HepG2 (cell line): ENCODE data around the gene IRF2. TPM values are rescaled to one million over a fixed set of nuclear protein-coding genes. Genes with fewer than 3 reads are reported as not detected.

Experiments
- ATAC-seq: fragments of 200-7000 bp; cut with Tn5 transposase; 3 replicates; pipeline ENCODE4 v1.9.1; 2020; ENCODE audit warnings: mild to moderate bottlenecking, moderate library complexity
- BruUV-seq: library from RNA; stranded (reverse); fragments of 400-500 nt; replicated peaks from 2 replicates; lab custom pipeline; 2021; lab: Mats Ljungman, UMichigan
- CTCF ChIA-PET: fragments of 300-600 bp; formaldehyde crosslinking; extraction: SDS; loops from one replicate; lab custom pipeline; 2021; ENCODE audit warnings: low total read pairs, inconsistent platforms, low intra/inter-chr PET ratio; lab: Yijun Ruan, JAX
- POLR2A ChIA-PET: fragments of 350-600 bp; sonication (Branson Sonifier 250); formaldehyde crosslinking; loops from one replicate; lab custom pipeline; 2020; ENCODE audit warnings: antibody characterized with exemption, inconsistent platforms; lab: Yijun Ruan, JAX
- DNase-seq: peaks from one replicate; pipeline ENCODE4 v3.0.0-alpha.2; 2015; ENCODE audit warnings: low spot score
- FAIRE-seq: peaks from 3 replicates; lab custom pipeline; 2011; peaks lifted over from hg19 to GRCh38; lab: Jason Lieb, UNC
- H2AFZ ChIP-seq: one replicate; pipeline ENCODE4 v1.6.1; 2011; ENCODE audit warnings: low read length, inconsistent platforms
- H3K27ac ChIP-seq: fragments of 300-600 bp; 3 replicates; pipeline ENCODE4 v1.8.0; 2011; ENCODE audit warnings: mixed run types, mild to moderate bottlenecking, mixed read lengths, low read length, inconsistent platforms; ENCODE audit not compliant: insufficient read depth; ENCODE audit errors: extremely low read length
- H3K27me3 ChIP-seq, 2 experiments: fragments of 200-600 bp in 1 of 2; 2 replicates in 1 of 2; 3 replicates in 1 of 2; pipeline versions ENCODE4 v1.6.0 to v1.8.0; 2011; ENCODE audit warnings: low read length in 2 of 2, mild to moderate bottlenecking in 2 of 2, moderate library complexity in 2 of 2, inconsistent platforms in 1 of 2; ENCODE audit not compliant: insufficient read depth in 2 of 2, control insufficient read depth in 1 of 2
- H3K36me3 ChIP-seq, 2 experiments: fragments of 200-600 bp in 1 of 2; replicated peaks in 1 of 2; 2 replicates in 1 of 2; 3 replicates in 1 of 2; pipeline versions ENCODE4 v1.5.1 to v1.8.0; 2011; ENCODE audit warnings: low read length in 2 of 2, inconsistent platforms in 1 of 2; ENCODE audit not compliant: insufficient read depth in 2 of 2, control insufficient read depth in 1 of 2
- H3K4me1 ChIP-seq: 2 replicates; pipeline ENCODE4 v1.5.1; 2012; ENCODE audit warnings: low read length, inconsistent platforms; ENCODE audit not compliant: insufficient read depth
- H3K4me2 ChIP-seq: 2 replicates; pipeline ENCODE4 v1.6.0; 2011; ENCODE audit warnings: low read depth, low read length, inconsistent platforms
- H3K4me3 ChIP-seq, 3 experiments: fragments of 200-600 bp in 1 of 3; sonication (generic), shearing (Covaris generic) in 1 of 3; replicated peaks in 1 of 3; 2 replicates each; pipeline ENCODE4 v1.5.1; 2011 to 2016; ENCODE audit warnings: low read length in 3 of 3, inconsistent platforms in 2 of 3, low read depth in 2 of 3, mild to moderate bottlenecking in 2 of 3, control low read depth in 1 of 3, mixed read lengths in 1 of 3; ENCODE audit not compliant: insufficient read depth in 1 of 3
- H3K79me2 ChIP-seq: one replicate; pipeline ENCODE4 v1.6.1; 2011; ENCODE audit warnings: low read length, inconsistent platforms; ENCODE audit not compliant: insufficient read depth
- H3K9ac ChIP-seq: 2 replicates; pipeline ENCODE4 v1.6.0; 2011; ENCODE audit warnings: mild to moderate bottlenecking, low read depth, low read length, inconsistent platforms; ENCODE audit not compliant: insufficient read depth
- H3K9me3 ChIP-seq: 2 replicates; pipeline ENCODE4 v1.5.1; 2012; ENCODE audit warnings: mild to moderate bottlenecking, low read length
- H4K20me1 ChIP-seq: 2 replicates; pipeline ENCODE4 v1.6.0; 2011; ENCODE audit warnings: inconsistent platforms, mild to moderate bottlenecking, low read length, moderate library complexity; ENCODE audit not compliant: insufficient read depth
- ATF7 ChIP-seq, 2 experiments: fragments of 450-650 bp in 1 of 2; sonication (generic) in 1 of 2; formaldehyde crosslinking in 1 of 2; IDR thresholded peaks; 2 replicates each; pipeline versions ENCODE4 v1.4.0 to v1.6.1; 2016 to 2020; ENCODE audit warnings: antibody characterized with exemption in 1 of 2, mild to moderate bottlenecking in 1 of 2, missing genetic modification reagents in 1 of 2
- BHLHE40 ChIP-seq: IDR thresholded peaks from 2 replicates; pipeline ENCODE4 v1.6.1; 2011; ENCODE audit warnings: low read length, improper control_type of control experiment
- HINFP ChIP-seq: sonication (generic); formaldehyde crosslinking; IDR thresholded peaks from 2 replicates; pipeline ENCODE4 v1.4.0; 2020; ENCODE audit warnings: low read depth, mild to moderate bottlenecking, missing genetic modification reagents
- MIER2 ChIP-seq: IDR thresholded peaks from 2 replicates; pipeline ENCODE4 v1.6.1; 2016; ENCODE audit warnings: missing biosample characterization, missing genetic modification reagents
- NBN ChIP-seq: fragments of 450-650 bp; conservative IDR thresholded peaks from 2 replicates; pipeline ENCODE4 v1.6.1; 2017
- NCOA5 ChIP-seq: sonication (generic); formaldehyde crosslinking; IDR thresholded peaks from 2 replicates; pipeline ENCODE4 v1.4.0; 2020; ENCODE audit warnings: missing genetic modification reagents
- SOX5 ChIP-seq: IDR thresholded peaks from 2 replicates; pipeline ENCODE4 v1.6.1; 2016; ENCODE audit warnings: borderline replicate concordance
- TARDBP ChIP-seq: sonication (generic); formaldehyde crosslinking; IDR thresholded peaks from 2 replicates; pipeline ENCODE4 v1.8.0; 2022; ENCODE audit warnings: mild to moderate bottlenecking, missing genetic modification reagents
- TEF ChIP-seq: sonication (generic); formaldehyde crosslinking; IDR thresholded peaks from 2 replicates; pipeline ENCODE4 v1.5.0; 2020; ENCODE audit warnings: missing genetic modification reagents
- ZFP36 ChIP-seq: fragments of 150-350 bp; IDR thresholded peaks from 2 replicates; pipeline ENCODE4 v1.6.1; 2018; ENCODE audit warnings: borderline replicate concordance, low read length, low read depth; ENCODE audit not compliant: partially characterized antibody
- ZNF17 ChIP-seq: sonication (generic); formaldehyde crosslinking; IDR thresholded peaks from 2 replicates; pipeline ENCODE4 v1.5.0; 2020; ENCODE audit warnings: mild to moderate bottlenecking, missing genetic modification reagents
- ZNF609 ChIP-seq: sonication (generic); formaldehyde crosslinking; IDR thresholded peaks from 2 replicates; pipeline ENCODE4 v1.4.0; 2020; ENCODE audit warnings: mild to moderate bottlenecking, missing genetic modification reagents, borderline replicate concordance
- WGBS: methylation state at CpG from one replicate; pipeline ENCODE4 v1.1.6; 2017; ENCODE audit warnings: low lambda C conversion rate; 5-methylcytosine and 5-hydroxymethylcytosine counted together
- in situ Hi-C: cut with HindIII; loops from 2 replicates; pipeline ENCODE4 v1.10.0; 2017; ENCODE audit warnings: low pct_unique_long_range_greater_than_20kb; ENCODE audit not compliant: extremely low pct_ligation_motif_present
- intact Hi-C: fragments of 100-400 bp; cut with micrococcal nuclease; formaldehyde crosslinking; loops from one replicate; pipeline ENCODE4 v1.10.0; 2022; ENCODE audit not compliant: unreplicated experiment
- polyA plus RNA-seq, 8 experiments: library from polyadenylated mRNA; depleted of rRNA in 3 of 8; stranded (reverse) in 7 of 8; unstranded in 1 of 8; fragments of >200 nt; fragmentation: Illumina TruSeq in 4 of 8; extraction: Trizol in 4 of 8; gene quantifications; 2 replicates each; pipeline versions ENCODE4 v1.2.1 to v1.2.3, GENCODE V29; 2011 to 2016; ENCODE audit warnings: low read depth in 4 of 8, missing spikeins in 1 of 8, mixed read lengths in 1 of 8; ENCODE audit not compliant: insufficient read depth in 1 of 8
- total RNA-seq, 5 experiments: library from RNA; depleted of rRNA; stranded (reverse); fragments of >200 nt; fragmentation: Illumina TruSeq; extraction: Trizol; gene quantifications; 2 replicates each; pipeline ENCODE4 v1.2.3, GENCODE V29; 2016; ENCODE audit warnings: low read depth in 1 of 5

The IRF2 gene
- total and polyA plus RNA-seq, 2 of the 13 experiments (the other 11 are each of a cell fraction or from before 2014, with no cell fraction given), result 15.5 to 28.8 TPM

GRCh38 chr4:184459413-184459812 is 14.9 kb downstream of the IRF2 start (continued):
- TF ChIP-seq ZNF609 (CRISPR knock-in tag), result no peak
- no peak for TF ChIP-seq ZNF17 (CRISPR knock-in tag)
- TF ChIP-seq MIER2, result no peak
- no peak for TF ChIP-seq SOX5 (CRISPR knock-in tag)
- TF ChIP-seq, all 625 proteins: peak for 0

- Histone ChIP-seq H3K4me1 (peaks cover 11% of the 10 kb centered on the region), H3K27ac (no peak overlapping the region), H3K36me3 (peaks cover 0 to 8% of the 10 kb centered on the region in 2 experiments; a peak in 3 of 5 replicates), H3K4me3 (no peak overlapping the region), H3K4me2 (no peak overlapping the region), H3K79me2 (peaks cover 75% of the 10 kb centered on the region), H4K20me1 (peaks cover 44% of the 10 kb centered on the region), H2AFZ (no peak overlapping the region), H3K27me3 (no peaks in the 10 kb centered on the region), H3K9me3 (no peaks in the 10 kb centered on the region), H3K9ac (no peak overlapping the region)
- POLR2A ChIA-PET, result no interaction called here
- FAIRE-seq (no peak), DNase-seq (no peak), ATAC-seq (no peak)
- intact Hi-C loops, result no loop called here
- in situ Hi-C loops, result no loop called here
- no TSS peak for BruUV-seq
- CTCF ChIA-PET, result no interaction called here
- 96% methylated on average over 11 of the region's 11 CpGs for WGBS
- no peak for TF ChIP-seq NCOA5 (CRISPR knock-in tag)
- TF ChIP-seq TEF (CRISPR knock-in tag), result no peak
- no peak for TF ChIP-seq ZFP36
- TF ChIP-seq TARDBP (CRISPR knock-in tag), result no peak
- no peak for TF ChIP-seq BHLHE40
- no peak for TF ChIP-seq NBN
- TF ChIP-seq ATF7 (IDR thresholded peaks at IDR 0.05), result no peak
- TF ChIP-seq ATF7 (CRISPR knock-in tag; IDR thresholded peaks at IDR 0.05), result no peak
- TF ChIP-seq HINFP, result no peak
Observed at GRCh38 chr4:184457535-184458249, 16.7 kb downstream of the IRF2 start.
